Measurements from ENCODE around the gene PJVK. TPM values are rescaled to one million over a fixed set of nuclear protein-coding genes. Genes with fewer than 3 reads are reported as not detected.
A peak's percentile ranks its signal among the peaks of the same experiment; 100 is the strongest.

Gene PJVK
- total RNA-seq, 1 donor, result 1.3 TPM

- TF ChIP-seq CTCF (IDR thresholded peaks at IDR 0.05; ENCODE audit: insufficient read depth, low read depth, low read length), result no peak
- H3K4me3 ChIP-seq (ENCODE audit: low read depth, low read length), result peak overlapping the region; percentile 78
- no peak for DNase-seq (ENCODE audit: low read depth)
Observed at GRCh38 chr2:178479275-178479616, 28.1 kb downstream of the PJVK start.

GRCh38 chr2:178479758-178480226 lies 28.6 kb downstream of the PJVK start:
- no peak for TF ChIP-seq CTCF (IDR thresholded peaks at IDR 0.05; ENCODE audit: insufficient read depth, low read depth, low read length)
- H3K4me3 ChIP-seq (ENCODE audit: low read depth, low read length), result peak overlapping the region; percentile 46
- no peak for DNase-seq (ENCODE audit: low read depth)

- no peak for TF ChIP-seq CTCF (IDR thresholded peaks at IDR 0.05; ENCODE audit: insufficient read depth, low read depth, low read length)
- H3K4me3 ChIP-seq (ENCODE audit: low read depth, low read length), result peak within 1 kb of the TSS; percentile 90
- DNase-seq (ENCODE audit: low read depth), result peak; percentile 98
Observed at GRCh38 chr2:178480227-178481181, 29.3 kb downstream of the PJVK start, which contains the start of gene PLEKHA3. Gene PLEKHA3, plus strand, starts transcription at chr2:178480457. Its CDS starts 413 bp downstream, at chr2:178480870.

GRCh38 chr2:178482437-178482836 lies 31.3 kb downstream of the PJVK start:
- H3K4me3 ChIP-seq (ENCODE audit: low read depth, low read length), result no peak overlapping the region
- DNase-seq (ENCODE audit: low read depth), result no peak
- no peak for TF ChIP-seq CTCF (IDR thresholded peaks at IDR 0.05; ENCODE audit: insufficient read depth, low read depth, low read length)

GRCh38 chr2:178484245-178485041 lies 33.3 kb downstream of the PJVK start:
- no peak for DNase-seq (ENCODE audit: low read depth)

More at GRCh38 chr2:178484245-178485041, 33.3 kb downstream of the PJVK start:
- H3K4me3 ChIP-seq (ENCODE audit: low read depth, low read length), result no peak overlapping the region
- no peak for TF ChIP-seq CTCF (IDR thresholded peaks at IDR 0.05; ENCODE audit: insufficient read depth, low read depth, low read length)
